Measurements from ENCODE around the gene METTL13.

The METTL13 gene

DNA sequence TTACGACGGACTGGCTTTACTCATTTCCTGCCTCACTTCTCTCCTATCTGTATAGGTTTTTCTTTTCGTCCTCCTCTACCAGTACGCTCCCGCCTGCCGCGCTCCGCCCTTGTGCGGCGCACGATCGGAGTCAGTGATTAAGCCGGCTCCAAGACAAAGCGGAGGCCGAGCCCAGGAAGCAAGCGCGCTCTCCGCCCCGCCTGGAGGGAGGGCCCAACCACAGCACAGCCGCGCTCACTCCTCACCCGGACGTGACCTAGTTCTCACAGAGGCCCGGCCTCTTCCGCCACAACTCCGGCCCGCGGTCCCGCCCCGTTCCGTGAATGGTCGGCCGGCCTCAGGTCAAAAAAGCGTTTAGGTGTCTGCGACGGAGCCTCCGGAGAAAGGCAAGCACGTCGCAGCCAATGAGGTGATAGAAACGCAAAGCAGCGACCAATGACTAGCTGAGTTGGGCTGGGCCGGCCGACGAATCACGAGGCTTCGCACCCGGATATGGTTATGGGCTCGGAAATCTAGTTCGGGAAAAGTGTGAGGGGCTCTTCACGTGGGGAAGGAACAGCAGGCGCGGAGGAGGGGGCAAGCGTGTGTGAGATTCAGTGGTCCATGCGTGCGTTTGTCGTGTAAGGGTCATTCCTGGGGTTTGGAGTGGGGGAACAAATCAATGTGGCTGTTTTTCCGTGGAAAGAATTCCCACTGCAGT is at the start of gene METTL13:
TSS of gene METTL13 (plus strand) at position 485 of the 700 bp plus-strand sequence. CDS start 308 bp downstream, outside the sequence.
- peak; percentile 100 for DNase-seq

- DNase-seq: no peak
Observed at GRCh38 chr1:171736196-171736595, 45.3 kb upstream of the METTL13 start.

DNA sequence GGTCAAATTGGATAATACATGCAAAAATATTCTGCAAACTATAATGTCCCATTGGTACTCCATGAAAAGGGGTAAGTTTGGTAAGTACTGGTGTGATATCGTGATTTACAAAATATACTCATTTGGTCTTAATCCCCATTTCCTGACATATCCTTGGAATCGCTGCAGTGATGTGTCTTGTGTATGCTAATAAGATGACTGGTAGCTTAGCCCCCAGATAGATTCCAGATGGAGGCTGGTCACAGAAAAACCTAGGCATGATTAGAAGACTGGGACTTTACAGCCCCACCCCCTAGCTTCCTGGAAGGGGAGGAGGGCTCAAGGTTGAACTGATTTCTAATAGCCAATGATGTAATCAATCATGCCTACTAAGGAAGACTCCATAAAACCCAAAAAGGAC is 42.5 kb upstream of the METTL13 start:
- DNase-seq: peak; percentile 73

- DNase-seq: no peak
Observed at GRCh38 chr1:171739656-171740055, 41.8 kb upstream of the METTL13 start.

- DNase-seq: no peak
Observed at GRCh38 chr1:171740356-171740863, 41.0 kb upstream of the METTL13 start.

GRCh38 chr1:171740987-171741871 is 40.2 kb upstream of the METTL13 start:
- peak; percentile 82 for DNase-seq

GRCh38 chr1:171741872-171742576 is 39.4 kb upstream of the METTL13 start, which contains the start of gene VAMP4:
Gene VAMP4, minus strand, starts transcription at chr1:171742065. Its CDS starts 3,651 bp downstream, at chr1:171738414.
- peak; percentile 95 for DNase-seq

- peak; percentile 83 for DNase-seq
Observed at GRCh38 chr1:171742577-171742922, 38.9 kb upstream of the METTL13 start.

DNA sequence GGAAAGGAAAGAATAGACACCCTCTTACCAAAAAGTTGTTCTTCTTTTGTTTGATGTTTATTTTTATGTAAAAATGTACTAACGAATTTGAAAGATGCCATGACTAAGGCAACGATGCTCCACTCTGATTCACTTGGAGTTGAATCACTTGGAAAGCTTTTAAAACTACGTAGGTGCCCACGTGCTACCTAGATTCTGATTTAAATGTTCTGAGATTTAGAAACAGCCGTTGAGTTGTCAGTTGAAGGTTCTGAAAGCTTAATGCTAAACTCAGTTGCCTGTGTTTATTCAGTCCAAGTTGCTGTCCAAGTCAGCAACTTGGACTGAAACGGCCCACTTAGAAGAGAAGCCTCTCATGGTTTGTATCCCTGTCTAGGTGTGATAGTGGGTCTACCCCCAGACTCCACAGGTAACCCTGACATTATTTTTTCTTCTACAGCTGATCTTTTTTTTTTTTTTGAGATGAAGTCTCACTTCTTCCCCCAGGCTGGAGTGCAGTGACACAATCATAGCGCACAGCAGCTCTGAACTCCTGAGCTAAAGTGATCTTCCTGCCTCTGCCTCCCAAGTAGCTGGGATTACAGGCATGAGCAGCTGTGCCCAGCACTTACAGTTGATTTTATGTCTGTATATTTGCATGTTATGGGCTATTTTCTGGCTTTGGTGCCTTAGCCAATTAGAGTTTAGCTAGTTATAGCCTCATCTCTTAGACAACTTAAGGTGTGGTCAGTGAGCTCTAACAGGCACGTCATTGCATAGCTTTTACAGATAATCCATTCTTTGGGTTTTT is 38.2 kb upstream of the METTL13 start:
- peak; percentile 86 for DNase-seq

DNA sequence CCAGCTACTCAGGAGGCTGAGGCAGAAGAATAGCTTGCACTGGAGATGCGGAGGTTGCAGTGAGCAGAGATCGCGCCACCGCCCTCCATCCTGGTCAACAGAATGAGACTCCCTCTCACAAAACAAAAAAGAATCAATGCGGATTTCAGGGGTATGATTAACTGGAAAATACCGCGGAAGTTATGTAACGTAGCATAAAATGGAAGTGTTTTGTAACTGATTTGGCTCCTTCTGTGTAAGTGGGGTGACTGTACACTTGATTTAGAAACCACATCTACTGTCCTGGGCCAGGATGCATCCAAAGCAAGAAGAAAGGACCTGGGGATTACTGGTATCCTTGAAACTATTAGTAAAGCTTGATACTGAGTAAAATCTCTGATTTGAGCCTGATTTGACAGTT is 36.5 kb upstream of the METTL13 start:
- DNase-seq: no peak

DNA sequence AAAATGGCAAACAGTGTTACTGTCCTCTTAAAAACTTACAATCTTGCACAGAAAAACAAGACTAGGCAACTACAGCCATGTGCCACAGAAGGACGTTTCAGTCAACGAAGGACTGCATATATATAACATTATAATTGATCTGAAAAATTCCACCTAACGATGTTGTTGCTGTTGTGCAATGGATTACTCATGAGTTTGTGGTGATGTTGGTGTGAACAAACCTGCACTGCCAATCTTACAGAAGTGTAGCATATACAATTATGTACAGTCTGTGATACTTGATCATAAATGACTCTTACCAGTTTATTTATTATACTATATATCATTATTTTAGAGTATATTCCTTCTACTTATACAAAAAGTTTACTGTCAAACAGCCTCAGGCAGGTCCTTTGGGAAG is 32.8 kb upstream of the METTL13 start:
- DNase-seq: no peak

GRCh38 chr1:171751221-171751620 is 30.2 kb upstream of the METTL13 start:
- no peak for DNase-seq

GRCh38 chr1:171753182-171753581 is 28.3 kb upstream of the METTL13 start:
- no peak for DNase-seq

GRCh38 chr1:171753685-171754352 is 27.6 kb upstream of the METTL13 start:
- no peak for DNase-seq

DNA sequence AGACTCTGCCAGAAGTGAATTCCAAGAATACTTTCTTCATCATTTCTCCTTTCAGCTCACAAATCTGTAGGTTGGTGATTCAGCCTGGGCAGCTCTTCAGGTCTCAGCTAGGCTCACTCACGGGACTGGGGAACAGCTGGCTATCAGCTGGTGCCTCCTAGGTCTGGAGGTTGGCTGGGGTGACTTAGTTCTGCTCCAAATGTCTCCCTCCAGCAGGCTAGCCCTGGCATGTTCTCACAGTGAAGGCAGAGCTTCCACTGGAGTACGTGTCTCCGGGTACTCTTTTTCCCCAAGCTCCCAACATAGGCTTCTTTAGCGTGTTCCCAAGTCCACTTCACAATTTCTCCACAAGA is 27.1 kb upstream of the METTL13 start:
- DNase-seq: no peak

- peak; percentile 48 for DNase-seq
Observed at GRCh38 chr1:171754971-171755370, 26.5 kb upstream of the METTL13 start.

- no peak for DNase-seq
Observed at GRCh38 chr1:171756856-171757255, 24.6 kb upstream of the METTL13 start.

GRCh38 chr1:171758011-171758410 is 23.4 kb upstream of the METTL13 start:
- DNase-seq: no peak

GRCh38 chr1:171762143-171762563 is 19.3 kb upstream of the METTL13 start:
- DNase-seq: no peak

DNA sequence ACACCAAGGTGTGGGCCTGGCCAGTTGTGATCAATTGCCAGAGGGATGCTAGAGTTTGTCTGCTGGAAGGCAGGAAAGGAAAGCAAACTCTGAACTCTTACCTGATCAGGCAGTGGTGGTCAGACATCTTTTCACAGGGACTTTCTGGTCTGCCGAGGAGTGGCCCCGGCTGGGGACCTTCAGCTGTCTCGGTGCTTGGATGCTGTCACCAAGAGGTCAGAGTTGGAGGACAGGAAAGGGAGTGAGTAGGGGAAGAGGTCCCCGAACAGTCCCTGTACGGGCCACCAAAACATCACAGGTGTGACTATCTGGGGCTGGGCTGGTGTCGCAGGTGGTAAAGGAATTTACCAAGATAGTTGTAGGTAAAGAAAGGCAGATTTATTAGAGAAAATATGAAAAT is 17.7 kb upstream of the METTL13 start:
- no peak for DNase-seq

DNA sequence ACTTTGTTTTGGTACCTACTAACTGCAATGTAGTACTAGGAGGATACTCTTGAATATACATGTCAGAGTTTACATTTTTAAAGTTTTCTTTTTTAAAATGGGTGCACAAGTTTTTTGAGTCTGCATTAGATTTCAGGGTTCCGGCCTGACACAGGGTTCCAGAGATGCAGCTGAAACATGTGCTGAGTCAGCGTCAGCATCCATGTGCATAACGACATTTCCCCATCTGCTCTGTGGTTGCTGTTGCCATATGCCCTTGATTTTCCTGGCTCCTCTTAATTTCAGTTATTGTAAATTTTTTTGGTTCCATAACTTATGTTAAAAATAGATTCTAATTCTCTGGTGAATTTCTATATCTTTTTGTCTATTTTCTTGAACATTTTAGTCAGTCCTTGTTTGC is 12.3 kb upstream of the METTL13 start:
- DNase-seq: peak; percentile 65

DNA sequence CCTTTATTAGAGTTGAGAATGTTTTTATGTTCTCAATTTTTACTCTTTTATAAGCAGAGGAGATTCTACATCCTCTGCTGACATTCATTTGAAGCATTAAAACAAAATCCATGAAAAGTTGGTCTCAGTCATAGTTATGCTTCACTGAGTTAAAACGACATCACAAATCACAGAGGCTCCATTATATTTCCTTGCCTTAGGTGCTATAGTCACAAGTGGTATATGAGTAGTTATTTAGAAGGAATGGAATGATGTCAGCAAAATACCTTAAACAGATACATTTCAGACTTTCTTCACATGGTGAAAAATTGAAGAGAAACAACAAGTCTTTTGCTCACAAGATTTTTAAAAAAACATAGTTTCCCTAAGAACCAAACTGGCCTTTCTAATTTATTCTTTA is 11.7 kb upstream of the METTL13 start:
- DNase-seq: no peak

Data from NCI-H82 (cell line).